ENCODE data around the gene CCDC110. TPM values are rescaled to one million over a fixed set of nuclear protein-coding genes. Genes with fewer than 3 reads are reported as not detected.

Gene CCDC110
- total RNA-seq, 1 experiment from 2014 or later: not detected

DNA sequence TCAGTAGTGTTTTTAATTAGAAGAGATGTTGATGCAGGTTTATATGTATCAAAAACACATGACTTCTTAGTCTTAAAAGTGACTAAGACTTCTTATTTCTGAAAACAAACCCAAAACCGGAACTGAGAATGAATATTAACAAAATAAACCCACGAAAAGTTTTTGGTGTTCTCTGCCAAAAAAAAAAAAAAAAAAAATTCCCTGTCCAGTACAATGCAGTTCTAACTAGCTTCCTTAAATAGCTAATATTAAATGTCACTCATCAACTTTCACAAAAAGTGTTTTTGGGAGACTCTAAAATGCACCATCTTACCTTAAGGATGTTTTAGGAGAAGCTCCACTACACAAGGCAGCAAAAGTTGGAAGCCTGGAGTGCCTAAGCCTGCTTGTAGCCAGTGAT, 72.9 kb downstream of the CCDC110 start:
- DNase-seq: no peak
- intact Hi-C loops (cut with micrococcal nuclease; ENCODE audit: unreplicated experiment): loop anchor here (5.0 kb wide), 1 partner anchor 196 kb away; the partner anchor contains the start of gene CFAP97
- no TSS peak for BruUV-seq (replicated peaks)
- Mint-ChIP-seq H3K36me3 (ENCODE audit: insufficient read depth, unreplicated experiment) (peaks cover 26% of the 10 kb centered on the region), H3K27ac (ENCODE audit: unreplicated experiment) (no peak overlapping the region), H3K4me1 (ENCODE audit: low read depth, unreplicated experiment) (peaks cover 8% of the 10 kb centered on the region), H3K9me3 (ENCODE audit: low read depth, unreplicated experiment) (no peaks in the 10 kb centered on the region), H3K4me3 (ENCODE audit: low read depth, unreplicated experiment) (no peak overlapping the region), H3K27me3 (ENCODE audit: unreplicated experiment) (no peaks in the 10 kb centered on the region)
- CTCF ChIA-PET: interaction anchor here (0.6 kb wide), 1 partner anchor 304 kb away, joined by 3 read pairs; no protein-coding TSS in a partner anchor
- TF ChIP-seq, protein P1, sequence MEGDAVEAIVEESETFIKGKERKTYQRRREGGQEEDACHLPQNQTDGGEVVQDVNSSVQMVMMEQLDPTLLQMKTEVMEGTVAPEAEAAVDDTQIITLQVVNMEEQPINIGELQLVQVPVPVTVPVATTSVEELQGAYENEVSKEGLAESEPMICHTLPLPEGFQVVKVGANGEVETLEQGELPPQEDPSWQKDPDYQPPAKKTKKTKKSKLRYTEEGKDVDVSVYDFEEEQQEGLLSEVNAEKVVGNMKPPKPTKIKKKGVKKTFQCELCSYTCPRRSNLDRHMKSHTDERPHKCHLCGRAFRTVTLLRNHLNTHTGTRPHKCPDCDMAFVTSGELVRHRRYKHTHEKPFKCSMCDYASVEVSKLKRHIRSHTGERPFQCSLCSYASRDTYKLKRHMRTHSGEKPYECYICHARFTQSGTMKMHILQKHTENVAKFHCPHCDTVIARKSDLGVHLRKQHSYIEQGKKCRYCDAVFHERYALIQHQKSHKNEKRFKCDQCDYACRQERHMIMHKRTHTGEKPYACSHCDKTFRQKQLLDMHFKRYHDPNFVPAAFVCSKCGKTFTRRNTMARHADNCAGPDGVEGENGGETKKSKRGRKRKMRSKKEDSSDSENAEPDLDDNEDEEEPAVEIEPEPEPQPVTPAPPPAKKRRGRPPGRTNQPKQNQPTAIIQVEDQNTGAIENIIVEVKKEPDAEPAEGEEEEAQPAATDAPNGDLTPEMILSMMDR (IDR thresholded peaks at IDR 0.05; ENCODE audit: unreplicated experiment): no peak

DNA sequence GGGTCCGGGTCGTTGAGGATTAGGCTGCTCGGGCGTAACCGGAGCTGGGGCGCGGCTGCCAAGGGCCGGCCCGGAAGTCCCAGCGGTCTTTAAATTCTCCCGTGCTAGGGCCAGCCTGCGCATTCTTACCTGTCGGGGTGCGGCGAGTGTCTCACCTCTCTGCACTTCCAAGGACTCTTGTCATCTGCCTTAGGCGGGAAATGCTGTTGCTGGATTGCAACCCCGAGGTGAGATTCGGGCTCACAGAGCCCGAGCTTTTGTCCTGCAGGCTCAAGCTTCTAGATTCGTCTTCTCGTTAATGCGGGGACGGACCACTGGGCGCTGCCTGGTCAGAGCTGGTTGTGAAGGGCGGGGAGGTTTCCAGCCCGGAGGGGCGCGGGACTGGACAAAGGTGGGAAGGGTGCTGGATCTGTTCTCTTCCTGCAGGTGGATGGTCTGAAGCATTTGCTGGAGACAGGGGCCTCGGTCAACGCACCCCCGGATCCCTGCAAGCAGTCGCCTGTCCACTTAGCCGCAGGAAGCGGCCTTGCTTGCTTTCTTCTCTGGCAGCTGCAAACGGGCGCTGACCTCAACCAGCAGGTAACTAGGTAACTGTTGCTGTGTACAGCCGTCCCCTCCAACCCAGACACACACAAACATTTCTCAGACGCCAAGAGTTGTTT, 74.7 kb downstream of the CCDC110 start, which contains the start of gene ANKRD37:
ANKRD37 (plus strand) TSS at position 118 of the 662 bp plus-strand sequence; CDS start at position 201, 83 bp downstream.
- peak within 1 kb of the TSS; percentile 72 for H3K4me3 Mint-ChIP-seq (ENCODE audit: low read depth, unreplicated experiment)

DNA sequence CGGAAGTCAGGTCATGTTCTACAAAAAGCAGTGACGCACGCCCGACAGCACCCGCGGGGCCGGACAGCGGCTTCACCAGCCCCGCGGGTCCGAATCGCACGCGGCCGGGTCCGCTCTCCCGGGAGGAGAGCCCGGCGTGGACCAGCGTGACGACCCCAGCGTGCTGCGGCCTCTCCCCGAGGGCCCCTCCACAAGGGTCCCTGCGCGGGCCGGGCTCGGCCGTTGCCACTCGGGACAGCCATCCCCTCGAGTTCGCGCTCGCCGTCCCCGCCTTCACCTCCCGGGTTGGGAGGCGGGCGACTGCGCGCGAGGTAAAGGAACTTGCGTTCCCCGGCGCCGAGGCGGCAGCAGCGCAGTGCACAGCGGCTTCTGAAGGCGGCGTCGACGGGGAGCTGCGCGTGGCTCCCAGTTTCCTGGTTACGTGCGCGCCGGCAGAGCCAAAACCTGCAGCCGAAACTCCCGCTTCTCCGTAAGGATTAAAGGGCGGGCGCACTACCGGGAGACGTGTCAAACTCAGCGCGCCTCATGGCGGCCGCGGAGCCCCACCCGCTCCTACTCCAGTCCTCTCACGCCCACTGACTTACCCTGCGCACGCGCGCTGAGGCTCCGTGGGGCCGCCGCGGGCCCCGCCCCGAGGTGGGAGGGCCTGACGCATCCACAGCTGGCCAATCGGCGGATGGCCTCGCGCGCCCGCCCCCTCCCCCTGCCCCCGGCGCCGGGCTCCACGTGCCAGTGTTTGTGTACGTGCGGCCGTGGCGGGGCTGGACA, 75.4 kb downstream of the CCDC110 start:
- H3K27me3 Mint-ChIP-seq (ENCODE audit: unreplicated experiment): no peaks in the 10 kb centered on the region
- H3K9me3 Mint-ChIP-seq (ENCODE audit: low read depth, unreplicated experiment): no peaks in the 10 kb centered on the region
- intact Hi-C loops (cut with micrococcal nuclease; ENCODE audit: unreplicated experiment): loop anchor here (5.0 kb wide), 1 partner anchor 194 kb away; the partner anchor contains the start of gene CFAP97
- BruUV-seq (replicated peaks): no TSS peak
- peaks cover 8% of the 10 kb centered on the region for H3K4me1 Mint-ChIP-seq (ENCODE audit: low read depth, unreplicated experiment)
- TF ChIP-seq, protein P1 (IDR thresholded peaks at IDR 0.05; ENCODE audit: unreplicated experiment): no peak
- peak overlapping the region; percentile 93 for H3K27ac Mint-ChIP-seq (ENCODE audit: unreplicated experiment)
- H3K4me3 Mint-ChIP-seq (ENCODE audit: low read depth, unreplicated experiment): peak overlapping the region; percentile 72
- DNase-seq: peak; percentile 95
- H3K36me3 Mint-ChIP-seq (ENCODE audit: insufficient read depth, unreplicated experiment): peaks cover 23% of the 10 kb centered on the region
- CTCF ChIA-PET: interaction anchor here (0.5 to 1.6 kb wide), 2 partner anchors 169 to 311 kb away, joined by 3 read pairs; no protein-coding TSS in a partner anchor

More for the DNA sequence above, 74.7 kb downstream of the CCDC110 start, which contains the start of gene ANKRD37:
- Mint-ChIP-seq H3K9me3 (ENCODE audit: low read depth, unreplicated experiment) (no peaks in the 10 kb centered on the region), H3K4me1 (ENCODE audit: low read depth, unreplicated experiment) (peaks cover 8% of the 10 kb centered on the region), H3K36me3 (ENCODE audit: insufficient read depth, unreplicated experiment) (peaks cover 26% of the 10 kb centered on the region), H3K27me3 (ENCODE audit: unreplicated experiment) (no peaks in the 10 kb centered on the region), H3K27ac (ENCODE audit: unreplicated experiment) (peak within 1 kb of the TSS; percentile 93)
- TF ChIP-seq, protein P1 (IDR thresholded peaks at IDR 0.05; ENCODE audit: unreplicated experiment): no peak
- intact Hi-C loops (cut with micrococcal nuclease; ENCODE audit: unreplicated experiment): loop anchor here (5.0 kb wide), 1 partner anchor 195 kb away; the partner anchor contains the start of gene CFAP97
- CTCF ChIA-PET: interaction anchor here (0.5 to 1.6 kb wide), 2 partner anchors 170 to 311 kb away, joined by 3 read pairs; no protein-coding TSS in a partner anchor
- BruUV-seq (replicated peaks): TSS peak; percentile 56
- DNase-seq: peak; percentile 32

DNA sequence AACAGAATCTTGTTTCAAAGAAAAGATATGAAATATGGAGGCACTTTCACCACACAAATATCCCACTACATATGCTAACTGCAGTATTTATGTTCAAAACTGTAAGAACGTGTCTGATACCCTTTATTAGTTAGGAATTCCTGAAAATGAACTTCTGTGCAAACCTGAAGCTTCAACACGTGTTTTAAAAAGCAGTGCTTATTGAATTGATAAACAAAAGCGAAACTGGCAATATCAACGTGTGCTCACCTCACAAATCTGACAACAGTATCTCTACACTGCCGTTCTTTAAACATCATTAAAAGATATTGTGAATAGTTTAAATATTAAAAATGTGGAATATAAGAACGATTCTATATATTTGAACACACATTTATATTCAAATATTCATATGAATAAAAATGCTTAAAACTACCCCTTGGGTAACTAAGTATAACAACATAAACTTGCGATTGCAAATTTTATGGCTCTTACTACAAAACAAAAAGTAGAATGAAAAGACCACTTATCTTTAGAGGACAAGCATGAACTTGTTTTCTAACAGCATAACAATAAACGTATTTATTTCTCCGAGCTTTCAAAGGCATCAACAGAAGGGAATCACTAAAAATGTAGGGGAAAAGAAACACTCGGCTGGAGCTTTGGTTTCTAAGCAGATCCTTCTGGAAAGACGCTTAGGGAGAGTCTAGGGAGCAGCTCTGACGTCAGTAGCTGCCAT, 76.1 kb downstream of the CCDC110 start, which contains the start of gene LRP2BP:
LRP2BP (minus strand) TSS at position 687 of the 718 bp plus-strand sequence. CDS start 17,738 bp downstream, outside the sequence.
- peaks cover 20% of the 10 kb centered on the region for H3K36me3 Mint-ChIP-seq (ENCODE audit: insufficient read depth, unreplicated experiment)
- intact Hi-C loops (cut with micrococcal nuclease; ENCODE audit: unreplicated experiment): loop anchor here (5.0 kb wide), 1 partner anchor 193 kb away; the partner anchor contains the start of gene CFAP97
- CTCF ChIA-PET: no interaction called here
- H3K27me3 Mint-ChIP-seq (ENCODE audit: unreplicated experiment): no peaks in the 10 kb centered on the region
- H3K27ac Mint-ChIP-seq (ENCODE audit: unreplicated experiment): peak within 1 kb of the TSS; percentile 93
- BruUV-seq (replicated peaks): TSS peak; percentile 72
- H3K4me3 Mint-ChIP-seq (ENCODE audit: low read depth, unreplicated experiment): peak within 1 kb of the TSS; percentile 72
- no peaks in the 10 kb centered on the region for H3K9me3 Mint-ChIP-seq (ENCODE audit: low read depth, unreplicated experiment)
- no peak for DNase-seq
- TF ChIP-seq, protein P1 (IDR thresholded peaks at IDR 0.05; ENCODE audit: unreplicated experiment): no peak
- H3K4me1 Mint-ChIP-seq (ENCODE audit: low read depth, unreplicated experiment): peaks cover 8% of the 10 kb centered on the region

All from Calu3 (cell line).